ENCODE results near the gene PDZK1. TPM values are rescaled to one million over a fixed set of nuclear protein-coding genes. Genes with fewer than 3 reads are reported as not detected.
"Not testable (repeated sequence)": the region's sequence is repeated elsewhere in the genome, so short reads cannot be mapped to it uniquely, and the experiment has no call there.

The PDZK1 gene
- total and polyA plus RNA-seq, 2 experiments from 2014 or later, result 0.73 TPM; not detected in 1

- H3K36me3 Mint-ChIP-seq (ENCODE audit: low read depth); H3K9me2 ChIP-seq (ENCODE audit: insufficient read depth); H3K27me3 ChIP-seq (ENCODE audit: insufficient read depth); H3K9me3 Mint-ChIP-seq; H3K4me2 ChIP-seq; H3K36me3 ChIP-seq (ENCODE audit: insufficient read depth); DNase-seq (ENCODE audit: low spot score); ATAC-seq; H3K4me3 ChIP-seq; H4K20me1 ChIP-seq (replicated peaks; ENCODE audit: insufficient read depth); H3K27me3 Mint-ChIP-seq (ENCODE audit: insufficient read depth, low read depth, poor library complexity); H2AFZ ChIP-seq; H3K4me3 Mint-ChIP-seq; H3K27ac ChIP-seq (ENCODE audit: low read depth); H3K4me1 ChIP-seq (ENCODE audit: insufficient read depth); H3K79me2 ChIP-seq (replicated peaks; ENCODE audit: insufficient read depth); H3K27ac Mint-ChIP-seq; H3F3A ChIP-seq (replicated peaks; ENCODE audit: low read depth): not testable (repeated sequence)
- H3K4me1 Mint-ChIP-seq, result peaks cover 15% of the 10 kb centered on the region
Measured at GRCh38 chr1:145726193-145726592, 19.0 kb upstream of the PDZK1 start.

- no peaks in the 10 kb centered on the region for H3F3A ChIP-seq (replicated peaks; ENCODE audit: low read depth)
- H3K27me3 ChIP-seq (ENCODE audit: insufficient read depth), result peaks cover 17% of the 10 kb centered on the region
- no peaks in the 10 kb centered on the region; the same call in 2 of the 3 replicates for H3K9me3 Mint-ChIP-seq
- no peaks in the 10 kb centered on the region for H3K9me2 ChIP-seq (ENCODE audit: insufficient read depth)
- H3K4me3 Mint-ChIP-seq, result peak overlapping the region; percentile 67
- H3K27me3 Mint-ChIP-seq (ENCODE audit: insufficient read depth, low read depth, poor library complexity), result peaks cover 5% of the 10 kb centered on the region
- H3K4me1 Mint-ChIP-seq, result peaks cover 4% of the 10 kb centered on the region
- no peak overlapping the region for H3K27ac Mint-ChIP-seq
- peaks cover 4% of the 10 kb centered on the region; the same call in 1 of the 2 replicates for H3K4me1 ChIP-seq (ENCODE audit: insufficient read depth)
- no peaks in the 10 kb centered on the region for H4K20me1 ChIP-seq (replicated peaks; ENCODE audit: insufficient read depth)
- H3K4me2 ChIP-seq, result peak overlapping the region; percentile 85
- no peak overlapping the region for H3K27ac ChIP-seq (ENCODE audit: low read depth)
- H3K79me2 ChIP-seq (replicated peaks; ENCODE audit: insufficient read depth), result no peaks in the 10 kb centered on the region
- peak overlapping the region; percentile 99 for H2AFZ ChIP-seq
- no peaks in the 10 kb centered on the region for H3K36me3 ChIP-seq (ENCODE audit: insufficient read depth)
- no peaks in the 10 kb centered on the region for H3K36me3 Mint-ChIP-seq (ENCODE audit: low read depth)
- H3K4me3 ChIP-seq, result peak overlapping the region; percentile 67
- TF ChIP-seq CREB1 (CRISPR knock-in tag; IDR thresholded peaks at IDR 0.05; ENCODE audit: low read depth) (peak; percentile 83), CTCF (conservative IDR thresholded peaks at IDR 0.05; ENCODE audit: low read depth in 2 of 2) (peak; percentile 78 to 86), REST (IDR thresholded peaks at IDR 0.05; ENCODE audit: unreplicated experiment) (no peak), NANOG (IDR thresholded peaks at IDR 0.05; ENCODE audit: borderline replicate concordance) (no peak)
- DNase-seq (ENCODE audit: low spot score) (peak; percentile 86), ATAC-seq (peak; percentile 96)
Measured at GRCh38 chr1:145720878-145721671, 13.9 kb upstream of the PDZK1 start.
